Mononuclear cell (primary cell): ENCODE data around the gene PMCH. TPM values are rescaled to one million over a fixed set of nuclear protein-coding genes. Genes with fewer than 3 reads are reported as not detected.
"Not testable (repeated sequence)": the region's sequence is repeated elsewhere in the genome, so short reads cannot be mapped to it uniquely, and the experiment has no call there.

ENCODE experiments used
- H3K27me3 ChIP-seq: 2 replicates; pipeline ENCODE4 v1.6.0; 2011; ENCODE audit warnings: low read length, control low read depth; ENCODE audit not compliant: insufficient read depth
- H3K4me1 ChIP-seq: 2 replicates; pipeline ENCODE4 v1.5.1; 2011; ENCODE audit warnings: mild to moderate bottlenecking, low read length, control low read depth; ENCODE audit not compliant: insufficient read depth
- H3K4me3 ChIP-seq: 2 replicates; pipeline ENCODE4 v1.5.1; 2011; ENCODE audit warnings: mild to moderate bottlenecking, low read length, moderate library complexity
- H3K9me3 ChIP-seq: 2 replicates; pipeline ENCODE4 v1.5.1; 2011; ENCODE audit warnings: low read depth, mild to moderate bottlenecking, control low read depth, low read length
- total RNA-seq: library from RNA; depleted of rRNA; stranded (reverse); fragments of >200 nt; gene quantifications from one replicate; pipeline ENCODE4 v1.2.3, GENCODE V29; 2012

PMCH gene
- total RNA-seq, 1 donor: not detected

DNA sequence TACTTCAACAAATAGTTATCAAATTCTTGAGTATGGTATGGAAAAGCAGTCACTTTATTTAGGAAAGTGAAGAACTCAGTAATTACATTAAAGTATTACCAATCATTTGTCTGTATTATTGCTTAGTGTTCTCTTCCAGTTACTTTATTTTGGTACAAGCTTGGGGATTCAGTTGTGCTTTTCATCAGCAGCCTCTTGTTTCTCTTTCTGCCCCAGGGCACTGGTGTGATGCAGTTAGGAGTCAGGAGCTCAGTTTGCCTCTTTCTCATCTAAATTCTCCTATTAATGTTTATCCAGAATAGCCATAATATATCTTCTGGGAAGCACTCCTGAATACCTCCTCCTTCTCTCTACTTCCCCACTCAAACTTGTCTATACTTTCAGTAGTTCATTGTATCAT, 25.7 kb downstream of the PMCH start:
- Histone ChIP-seq H3K9me3 (no peaks in the 10 kb centered on the region), H3K4me1 (no peaks in the 10 kb centered on the region), H3K27me3 (no peaks in the 10 kb centered on the region), H3K4me3 (no peak overlapping the region)

DNA sequence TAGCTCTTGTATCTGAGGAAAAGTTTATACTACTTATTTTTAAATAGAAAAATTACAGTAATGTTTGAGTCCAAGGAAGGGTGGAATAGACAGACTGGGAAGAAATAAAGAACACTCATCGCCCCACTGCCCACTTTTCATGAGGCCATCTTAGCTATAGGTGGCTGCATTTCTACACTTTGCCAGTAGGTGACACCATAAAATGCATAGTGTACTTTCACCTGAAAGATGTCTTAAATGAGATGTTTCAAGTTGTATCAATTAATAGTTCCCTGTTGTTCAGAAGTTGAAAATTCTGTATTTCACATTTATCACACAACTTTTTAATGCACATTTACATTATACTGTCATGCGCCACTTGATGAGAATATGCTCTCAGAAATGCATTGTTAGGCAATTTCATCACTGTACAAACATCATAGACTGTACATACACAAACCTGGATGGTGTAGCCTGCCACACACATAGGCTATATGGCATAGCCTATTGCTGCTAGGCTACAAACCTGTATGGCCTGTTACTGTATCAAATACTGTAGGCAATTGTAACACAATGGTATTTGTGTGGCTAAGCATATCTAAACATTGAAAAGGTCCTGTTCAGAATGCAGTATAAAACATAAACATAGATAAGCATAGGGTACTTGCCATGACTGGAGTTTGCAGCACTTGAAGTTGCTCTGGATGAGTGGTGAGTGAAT, 27.6 kb downstream of the PMCH start:
- Histone ChIP-seq H3K4me1 (no peaks in the 10 kb centered on the region), H3K9me3 (no peaks in the 10 kb centered on the region), H3K4me3 (no peak overlapping the region), H3K27me3 (no peaks in the 10 kb centered on the region)

- Histone ChIP-seq H3K4me1 (no peaks in the 10 kb centered on the region), H3K27me3 (no peaks in the 10 kb centered on the region), H3K4me3 (no peak overlapping the region), H3K9me3 (no peaks in the 10 kb centered on the region)
Measured at GRCh38 chr12:102167821-102168604, 29.6 kb downstream of the PMCH start.

- H3K27me3 ChIP-seq: no peaks in the 10 kb centered on the region
- H3K9me3 ChIP-seq: no peaks in the 10 kb centered on the region
- no peak overlapping the region for H3K4me3 ChIP-seq
- H3K4me1 ChIP-seq: no peaks in the 10 kb centered on the region
Measured at GRCh38 chr12:102163383-102163782, 34.2 kb downstream of the PMCH start.

GRCh38 chr12:102155206-102155605, 42.4 kb downstream of the PMCH start:
- H3K9me3 ChIP-seq, H3K27me3 ChIP-seq, H3K4me3 ChIP-seq, H3K4me1 ChIP-seq: not testable (repeated sequence)

DNA sequence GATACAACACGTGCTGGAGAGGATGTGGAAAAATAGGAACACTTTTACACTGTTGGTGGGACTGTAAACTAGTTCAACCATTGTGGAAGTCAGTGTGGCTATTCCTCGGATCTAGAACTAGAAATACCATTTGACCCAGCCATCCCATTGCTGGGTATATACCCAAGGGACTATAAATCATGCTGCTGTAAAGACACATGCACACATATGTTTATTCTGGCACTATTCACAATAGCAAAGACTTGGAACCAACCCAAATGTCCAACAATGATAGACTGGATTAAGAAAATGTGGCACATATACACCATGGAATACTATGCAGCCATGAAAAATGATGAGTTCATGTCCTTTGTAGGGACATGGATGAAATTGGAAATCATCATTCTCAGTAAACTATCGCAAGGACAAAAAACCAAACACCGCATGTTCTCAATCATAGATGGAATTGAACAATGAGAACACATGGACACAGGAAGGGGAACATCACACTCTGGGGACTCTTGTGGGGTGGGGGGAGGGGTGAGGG, 50.5 kb downstream of the PMCH start:
- not testable (repeated sequence) for H3K4me1 ChIP-seq, H3K27me3 ChIP-seq, H3K4me3 ChIP-seq, H3K9me3 ChIP-seq

Other genes starting within 250 kb of the PMCH start
- gene WASHC3, start 135.8 kb downstream of the PMCH start, total RNA-seq: 23.8 TPM
- 10.1 TPM for gene NUP37, start 77.7 kb downstream of the PMCH start, total RNA-seq
- gene PARPBP, start 77.7 kb downstream of the PMCH start, total RNA-seq: 4.0 TPM